ENCODE data around the gene FAT3. TPM values are rescaled to one million over a fixed set of nuclear protein-coding genes. Genes with fewer than 3 reads are reported as not detected.

The FAT3 gene
- total RNA-seq, 1 experiment from 2014 or later, result 0.02 TPM

GRCh38 chr11:92267968-92268367, 43.4 kb downstream of the FAT3 start:
- Histone ChIP-seq H3K4me1 (ENCODE audit: control insufficient read depth in 1 of 2, insufficient read depth in 2 of 2, low read length in 2 of 2) (no peaks in the 10 kb centered on the region), H3K9me2 (ENCODE audit: insufficient read depth) (no peaks in the 10 kb centered on the region), H4K20me1 (ENCODE audit: insufficient read depth) (no peaks in the 10 kb centered on the region), H3K79me2 (ENCODE audit: insufficient read depth, low read length) (no peaks in the 10 kb centered on the region), H3K27ac (ENCODE audit: low read depth, low read length) (no peak overlapping the region), H3K36me3 (ENCODE audit: control insufficient read depth in 1 of 2, insufficient read depth in 2 of 2, low read length in 2 of 2) (no peaks in the 10 kb centered on the region), H3K4me3 (replicated peaks in 1 of 2; ENCODE audit: low read depth in 1 of 2, low read length in 2 of 2) (no peak overlapping the region), H2AFZ (ENCODE audit: low read depth, low read length, poor library complexity, severe bottlenecking) (no peak overlapping the region), H3K9me3 (ENCODE audit: control insufficient read depth in 1 of 2, insufficient read depth in 1 of 2, low read depth in 1 of 2, low read length in 2 of 2) (peaks cover 8 to 19% of the 10 kb centered on the region in 2 experiments; a peak in 2 of 4 replicates), H3K4me2 (ENCODE audit: low read length) (no peak overlapping the region), H3K9ac (ENCODE audit: low read length) (no peak overlapping the region), H3K27me3 (ENCODE audit: insufficient read depth, low read length) (no peaks in the 10 kb centered on the region)
- DNase-seq (ENCODE audit: low read depth, low spot score) (no peak), ATAC-seq (no peak)
- ChIA-PET POLR2A (no interaction called here), RAD21 (ENCODE audit: low non-redundant PET in 1 of 2, low total read pairs in 2 of 2, uncharacterized antibody in 2 of 2, unreplicated experiment in 2 of 2) (no interaction called here), CTCF (no interaction called here)
- no TSS peak for BruUV-seq (replicated peaks)
- intact Hi-C loops (cut with micrococcal nuclease), result no loop called here
- TF ChIP-seq TCF7L2 (IDR thresholded peaks at IDR 0.05; ENCODE audit: borderline replicate concordance, extremely low read depth, insufficient read depth, insufficient read length) (no peak), CTCF (IDR thresholded peaks at IDR 0.05 in 2 of 3, conservative IDR thresholded peaks at IDR 0.05 in 1 of 3; ENCODE audit: borderline replicate concordance in 1 of 3, insufficient read depth in 1 of 3, low read depth in 2 of 3, low read length in 2 of 3) (no peak), SP1 (IDR thresholded peaks at IDR 0.05; ENCODE audit: low read depth) (no peak), ZBTB33 (IDR thresholded peaks at IDR 0.05; ENCODE audit: extremely low read depth, insufficient replicate concordance, low read length) (no peak), FOSL1 (IDR thresholded peaks at IDR 0.05; ENCODE audit: low read depth) (no peak), EZH2phosphoT487 (IDR thresholded peaks at IDR 0.05; ENCODE audit: borderline replicate concordance) (no peak), CBX3 (IDR thresholded peaks at IDR 0.05; ENCODE audit: low read depth) (no peak), MAX (IDR thresholded peaks at IDR 0.05) (no peak), SIN3A (IDR thresholded peaks at IDR 0.05; ENCODE audit: low read depth) (no peak), EZH2 (IDR thresholded peaks at IDR 0.05) (no peak), JUND (IDR thresholded peaks at IDR 0.05) (no peak), ZFX (IDR thresholded peaks at IDR 0.05) (no peak)
